ENCODE data around the gene MTNR1A.

The MTNR1A gene

GRCh38 chr4:186486172-186486571, 69.2 kb downstream of the MTNR1A start:
- no peak for DNase-seq (ENCODE audit: low read depth)

- no peak for DNase-seq (ENCODE audit: low read depth)
These were observed 69.8 kb downstream of the MTNR1A start for GRCh38 chr4:186485561-186486062.

GRCh38 chr4:186485150-186485549, 70.2 kb downstream of the MTNR1A start:
- DNase-seq (ENCODE audit: low read depth): no peak

- DNase-seq (ENCODE audit: low read depth): no peak
These were observed 71.7 kb downstream of the MTNR1A start for GRCh38 chr4:186483656-186484055.

Measured in HS-27A (cell line).